ENCODE results near the gene MAP2.

DNA sequence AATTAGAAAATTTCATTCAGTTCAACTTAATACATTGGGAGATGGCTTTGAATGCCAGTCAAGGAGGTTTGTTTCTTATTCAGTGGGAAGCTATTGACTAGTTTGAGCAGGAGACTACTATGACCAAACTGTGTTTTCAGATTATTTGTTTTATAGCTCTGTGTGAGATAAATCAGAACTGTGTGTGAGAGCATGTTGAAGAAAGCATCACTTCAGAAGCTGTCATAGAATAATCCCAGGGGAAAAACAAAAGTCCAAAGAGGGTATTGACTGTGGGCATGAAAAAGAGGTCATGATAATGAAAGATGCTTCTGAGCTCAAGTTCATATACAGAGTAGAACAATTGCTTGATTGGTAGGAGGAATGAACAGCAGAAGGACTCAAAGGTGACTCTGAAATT lies 160.6 kb downstream of the MAP2 start:
- TF ChIP-seq CTCF (IDR thresholded peaks at IDR 0.05; ENCODE audit: extremely low read depth in 1 of 2, insufficient read depth in 1 of 2, low read depth in 1 of 2, low read length in 2 of 2) (no peak), EZH2 (IDR thresholded peaks at IDR 0.05; ENCODE audit: borderline replicate concordance, low read depth, low read length, severe bottlenecking) (no peak), POLR2A (IDR thresholded peaks at IDR 0.05; ENCODE audit: low read depth, low read length) (no peak), MAX (IDR thresholded peaks at IDR 0.05; ENCODE audit: insufficient read depth, insufficient read length) (no peak), FOS (IDR thresholded peaks at IDR 0.05; ENCODE audit: borderline replicate concordance, insufficient read depth, low read length) (no peak), MYC (IDR thresholded peaks at IDR 0.05; ENCODE audit: low read depth, low read length) (no peak), POLR2AphosphoS5 (IDR thresholded peaks at IDR 0.05; ENCODE audit: insufficient read depth, low read depth, low read length) (no peak), GATA2 (IDR thresholded peaks at IDR 0.05; ENCODE audit: insufficient read depth, insufficient read length, low read depth, low read length) (no peak)

Measured in endothelial cell of umbilical vein (primary cell).